ENCODE measurements around the gene SIPA1L3. TPM values are rescaled to one million over a fixed set of nuclear protein-coding genes. Genes with fewer than 3 reads are reported as not detected.
A peak's percentile ranks its signal among the peaks of the same experiment; 100 is the strongest.

SIPA1L3 gene
- total RNA-seq, 2 experiments from 2014 or later: 10.5 to 18.3 TPM

- DNase-seq: no peak
- POLR2A ChIA-PET: no interaction called here
- CTCF ChIA-PET: no interaction called here
- Mint-ChIP-seq H3K4me1 (peaks cover 10% of the 10 kb centered on the region), H3K27ac (no peak overlapping the region), H3K9me3 (ENCODE audit: low read depth) (no peaks in the 10 kb centered on the region), H3K36me3 (ENCODE audit: low read depth) (no peaks in the 10 kb centered on the region), H3K4me3 (no peak overlapping the region), H3K27me3 (no peaks in the 10 kb centered on the region)
- ATAC-seq: no peak
- intact Hi-C loops (cut with DNase I, micrococcal nuclease): no loop called here
Observed at GRCh38 chr19:37991176-37991835, 84.3 kb downstream of the SIPA1L3 start.

- POLR2A ChIA-PET: no interaction called here
- Mint-ChIP-seq H3K9me3 (ENCODE audit: low read depth) (no peaks in the 10 kb centered on the region), H3K36me3 (ENCODE audit: low read depth) (no peaks in the 10 kb centered on the region), H3K27me3 (no peaks in the 10 kb centered on the region), H3K27ac (no peak overlapping the region), H3K4me1 (peaks cover 6% of the 10 kb centered on the region), H3K4me3 (no peak overlapping the region)
- ATAC-seq: no peak
- intact Hi-C loops (cut with DNase I, micrococcal nuclease): no loop called here
- CTCF ChIA-PET: no interaction called here
- DNase-seq: no peak
Observed at GRCh38 chr19:37991841-37992248, 84.8 kb downstream of the SIPA1L3 start.

GRCh38 chr19:37992761-37993160 is 85.8 kb downstream of the SIPA1L3 start:
- H3K36me3 Mint-ChIP-seq (ENCODE audit: low read depth): no peaks in the 10 kb centered on the region
- H3K4me1 Mint-ChIP-seq: peaks cover 6% of the 10 kb centered on the region
- ChIA-PET CTCF (no interaction called here), POLR2A (no interaction called here)
- intact Hi-C loops (cut with DNase I, micrococcal nuclease): no loop called here
- H3K27ac Mint-ChIP-seq: no peak overlapping the region
- ATAC-seq (no peak), DNase-seq (no peak)
- no peak overlapping the region for H3K4me3 Mint-ChIP-seq
- no peaks in the 10 kb centered on the region for H3K9me3 Mint-ChIP-seq (ENCODE audit: low read depth)
- H3K27me3 Mint-ChIP-seq: no peaks in the 10 kb centered on the region

DNA sequence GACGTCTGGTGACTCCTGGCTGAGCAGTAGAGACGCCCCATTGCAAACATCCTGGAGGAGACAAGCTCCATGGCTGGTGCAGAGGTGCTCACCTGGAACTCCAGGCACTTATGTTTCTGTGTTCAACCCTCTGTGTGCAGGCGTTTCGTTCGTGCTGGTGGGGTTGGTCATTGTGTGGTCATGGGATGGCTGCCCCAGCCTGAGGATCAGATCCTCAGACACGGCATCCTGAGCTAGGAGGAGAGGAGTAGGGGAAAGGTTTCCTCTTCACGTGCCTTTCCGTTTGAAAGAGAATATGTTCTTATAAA is 87.8 kb downstream of the SIPA1L3 start:
- CTCF ChIA-PET: no interaction called here
- DNase-seq (no peak), ATAC-seq (no peak)
- H3K4me3 Mint-ChIP-seq: no peak overlapping the region
- peaks cover 11% of the 10 kb centered on the region for H3K4me1 Mint-ChIP-seq
- H3K27me3 Mint-ChIP-seq: no peaks in the 10 kb centered on the region
- H3K36me3 Mint-ChIP-seq (ENCODE audit: low read depth): no peaks in the 10 kb centered on the region
- POLR2A ChIA-PET: no interaction called here
- no peaks in the 10 kb centered on the region for H3K9me3 Mint-ChIP-seq (ENCODE audit: low read depth)
- H3K27ac Mint-ChIP-seq: no peak overlapping the region
- intact Hi-C loops (cut with DNase I, micrococcal nuclease): no loop called here

- no peak overlapping the region for H3K4me3 Mint-ChIP-seq
- DNase-seq (no peak), ATAC-seq (no peak)
- no peaks in the 10 kb centered on the region for H3K27me3 Mint-ChIP-seq
- H3K27ac Mint-ChIP-seq: no peak overlapping the region
- intact Hi-C loops (cut with DNase I, micrococcal nuclease): no loop called here
- H3K36me3 Mint-ChIP-seq (ENCODE audit: low read depth): no peaks in the 10 kb centered on the region
- peaks cover 11% of the 10 kb centered on the region for H3K4me1 Mint-ChIP-seq
- CTCF ChIA-PET: no interaction called here
- POLR2A ChIA-PET: no interaction called here
- no peaks in the 10 kb centered on the region for H3K9me3 Mint-ChIP-seq (ENCODE audit: low read depth)
Observed at GRCh38 chr19:37995346-37995745, 88.3 kb downstream of the SIPA1L3 start.

DNA sequence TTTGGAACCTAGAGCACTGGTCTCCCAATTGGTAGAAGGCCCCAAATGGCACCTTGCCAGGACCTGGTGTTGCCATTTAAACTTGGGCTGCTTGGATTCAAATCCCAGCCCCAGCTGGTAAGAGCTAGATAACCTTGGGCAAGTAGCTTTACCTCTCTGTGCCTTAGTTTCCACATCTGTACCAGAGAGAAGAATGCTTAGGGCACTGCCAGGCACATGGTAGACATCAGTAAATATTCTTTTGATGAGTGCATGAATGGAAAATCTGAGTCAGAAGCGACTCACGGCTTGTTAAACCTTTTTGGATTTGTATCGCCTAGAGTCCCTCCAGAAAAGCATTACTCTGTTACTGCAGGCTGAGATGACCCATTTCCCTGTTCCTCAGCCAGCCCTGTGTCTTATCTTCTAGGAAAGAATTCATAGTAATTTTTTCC is 90.9 kb downstream of the SIPA1L3 start:
- intact Hi-C loops (cut with DNase I, micrococcal nuclease): no loop called here
- Mint-ChIP-seq H3K36me3 (ENCODE audit: low read depth) (no peaks in the 10 kb centered on the region), H3K4me3 (no peak overlapping the region), H3K4me1 (peaks cover 16% of the 10 kb centered on the region), H3K9me3 (ENCODE audit: low read depth) (no peaks in the 10 kb centered on the region), H3K27ac (no peak overlapping the region), H3K27me3 (no peaks in the 10 kb centered on the region)
- peak; percentile 61 for DNase-seq
- ChIA-PET POLR2A (interaction anchor here (0.6 kb wide), 1 partner anchor 1022 kb away, joined by 6 read pairs; no protein-coding TSS in a partner anchor), CTCF (interaction anchor here (1.0 kb wide), 1 partner anchor 62 kb away, joined by 3 read pairs; no protein-coding TSS in a partner anchor)
- ATAC-seq: peak; percentile 78

- CTCF ChIA-PET: no interaction called here
- H3K27ac Mint-ChIP-seq: no peak overlapping the region
- intact Hi-C loops (cut with DNase I, micrococcal nuclease): no loop called here
- H3K27me3 Mint-ChIP-seq: no peaks in the 10 kb centered on the region
- H3K4me3 Mint-ChIP-seq: no peak overlapping the region
- DNase-seq (no peak), ATAC-seq (no peak)
- POLR2A ChIA-PET: no interaction called here
- H3K36me3 Mint-ChIP-seq (ENCODE audit: low read depth): no peaks in the 10 kb centered on the region
- no peaks in the 10 kb centered on the region for H3K9me3 Mint-ChIP-seq (ENCODE audit: low read depth)
- H3K4me1 Mint-ChIP-seq: peaks cover 16% of the 10 kb centered on the region
Observed at GRCh38 chr19:37998801-37999308, 91.8 kb downstream of the SIPA1L3 start.

DNA sequence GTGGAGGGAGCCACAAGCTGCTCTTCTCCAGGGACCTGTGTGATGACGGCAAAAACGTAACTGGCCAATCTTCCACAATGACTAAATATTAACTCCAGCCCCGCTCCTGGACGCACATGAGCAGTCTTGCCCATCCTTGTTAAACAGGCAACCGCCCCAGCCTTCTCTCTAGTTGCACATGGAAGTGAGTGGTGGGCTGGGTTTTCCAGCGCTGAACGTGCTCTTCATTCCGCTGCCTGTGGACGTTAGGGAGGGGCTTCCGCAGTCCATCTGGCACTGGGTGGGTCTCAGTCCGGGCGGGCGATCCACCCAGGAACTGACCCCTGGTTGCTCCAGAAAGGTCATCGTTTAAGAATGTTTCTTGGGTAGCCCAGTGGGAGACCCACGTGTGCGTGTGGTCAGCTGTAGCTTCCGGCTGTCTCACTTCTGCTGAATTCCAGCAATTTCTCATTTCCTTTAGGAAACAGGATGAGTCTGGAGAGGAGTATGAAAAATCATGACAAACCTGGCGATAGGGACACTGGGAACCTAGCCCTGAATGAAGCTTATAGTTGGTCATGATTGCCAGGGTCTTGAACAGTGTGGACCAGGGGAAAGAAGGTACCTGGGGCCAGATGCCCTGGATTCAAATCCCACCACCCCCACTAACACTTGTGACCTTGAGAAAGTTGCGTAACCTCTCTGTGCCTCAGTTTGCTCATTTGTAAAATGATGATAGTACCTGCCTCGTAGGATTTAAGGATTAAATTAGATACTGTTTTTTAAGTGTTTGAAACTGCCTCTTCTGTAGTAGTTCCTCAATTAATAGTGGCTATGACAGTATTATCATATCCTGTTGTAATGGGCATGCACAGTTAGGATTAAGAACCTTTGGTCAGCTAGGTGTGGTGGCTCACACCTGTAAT is 92.6 kb downstream of the SIPA1L3 start:
- POLR2A ChIA-PET: no interaction called here
- peaks cover 16% of the 10 kb centered on the region for H3K4me1 Mint-ChIP-seq
- H3K27me3 Mint-ChIP-seq: no peaks in the 10 kb centered on the region
- H3K36me3 Mint-ChIP-seq (ENCODE audit: low read depth): no peaks in the 10 kb centered on the region
- H3K9me3 Mint-ChIP-seq (ENCODE audit: low read depth): no peaks in the 10 kb centered on the region
- CTCF ChIA-PET: interaction anchor here (1.8 kb wide), 1 partner anchor 67 kb away, joined by 4 read pairs; no protein-coding TSS in a partner anchor
- H3K4me3 Mint-ChIP-seq: no peak overlapping the region
- ATAC-seq (no peak), DNase-seq (no peak)
- intact Hi-C loops (cut with DNase I, micrococcal nuclease): loop anchor here (5.0 kb wide), 3 partner anchors 48 to 213 kb away; partner anchors contain the start of genes SIPA1L3 (in 1 of the 2) and WDR87 (in 1 of the 2)
- H3K27ac Mint-ChIP-seq: no peak overlapping the region

DNA sequence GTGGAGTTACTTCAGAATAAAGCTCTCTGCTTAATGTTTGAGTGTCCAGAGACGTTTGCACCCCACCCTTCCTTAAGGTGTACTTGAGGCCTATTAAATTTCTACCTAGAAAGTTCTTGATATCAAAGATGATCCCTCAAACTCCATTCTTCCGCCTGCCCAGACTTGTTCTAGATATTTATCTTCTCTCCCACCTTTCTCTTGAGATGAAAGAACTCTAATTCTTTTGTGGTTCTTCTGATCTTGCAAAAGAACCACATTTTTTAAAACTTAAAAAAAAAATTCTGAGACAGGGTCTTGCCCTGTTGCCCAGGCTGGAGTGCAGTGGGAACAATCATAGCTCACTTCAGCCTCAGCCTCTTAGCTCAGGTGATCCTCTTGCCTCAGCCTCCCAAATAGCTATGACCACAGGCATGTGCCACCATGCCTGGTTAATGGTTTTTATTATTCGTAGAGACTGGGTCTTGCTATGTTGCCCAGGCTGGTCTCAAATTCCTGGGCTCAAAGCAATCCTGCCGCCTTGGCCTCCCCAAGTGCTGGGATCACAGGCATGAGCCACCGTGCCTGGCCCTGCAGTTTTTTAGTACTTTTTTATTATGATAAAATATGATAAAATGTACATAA is 94.3 kb downstream of the SIPA1L3 start:
- H3K9me3 Mint-ChIP-seq (ENCODE audit: low read depth): no peaks in the 10 kb centered on the region
- H3K4me1 Mint-ChIP-seq: peaks cover 17% of the 10 kb centered on the region
- intact Hi-C loops (cut with DNase I, micrococcal nuclease): loop anchor here (5.0 kb wide), 3 partner anchors 46 to 211 kb away; partner anchors contain the start of genes SIPA1L3 (in 1 of the 2) and WDR87 (in 1 of the 2)
- ATAC-seq (no peak), DNase-seq (no peak)
- H3K27me3 Mint-ChIP-seq: no peaks in the 10 kb centered on the region
- no peak overlapping the region for H3K4me3 Mint-ChIP-seq
- H3K36me3 Mint-ChIP-seq (ENCODE audit: low read depth): no peaks in the 10 kb centered on the region
- ChIA-PET CTCF (interaction anchor here (1.3 to 1.8 kb wide), 2 partner anchors 9 to 69 kb away, joined by 4 read pairs; no protein-coding TSS in a partner anchor), POLR2A (no interaction called here)
- no peak overlapping the region for H3K27ac Mint-ChIP-seq

- DNase-seq: peak; percentile 74
Observed at GRCh38 chr19:38003438-38004185, 96.6 kb downstream of the SIPA1L3 start.

GRCh38 chr19:38004186-38004520 is 97.1 kb downstream of the SIPA1L3 start:
- no peak overlapping the region for H3K4me3 Mint-ChIP-seq
- H3K4me1 Mint-ChIP-seq: peaks cover 7% of the 10 kb centered on the region
- ChIA-PET CTCF (interaction anchor here (0.9 to 1.8 kb wide), 2 partner anchors 97 to 102 kb away, joined by 3 to 10 read pairs; partner anchors contain the start of gene SIPA1L3), POLR2A (no interaction called here)
- intact Hi-C loops (cut with DNase I, micrococcal nuclease): loop anchor here (5.0 kb wide), 3 partner anchors 43 to 208 kb away; partner anchors contain the start of genes SIPA1L3 (in 1 of the 2) and WDR87 (in 1 of the 2)
- no peaks in the 10 kb centered on the region for H3K27me3 Mint-ChIP-seq
- ATAC-seq (peak; percentile 20), DNase-seq (no peak)
- no peaks in the 10 kb centered on the region for H3K36me3 Mint-ChIP-seq (ENCODE audit: low read depth)
- H3K9me3 Mint-ChIP-seq (ENCODE audit: low read depth): no peaks in the 10 kb centered on the region
- no peak overlapping the region for H3K27ac Mint-ChIP-seq

More at GRCh38 chr19:38003438-38004185, 96.6 kb downstream of the SIPA1L3 start:
- POLR2A ChIA-PET: interaction anchor here (0.6 kb wide), 1 partner anchor 56 kb away, joined by 3 read pairs; no protein-coding TSS in a partner anchor
- CTCF ChIA-PET: interaction anchor here (0.7 to 1.8 kb wide), 5 partner anchors 9 to 357 kb away, joined by 3 to 10 read pairs (median 4); partner anchors contain the start of gene SIPA1L3
- Mint-ChIP-seq H3K27ac (no peak overlapping the region), H3K4me1 (peaks cover 9% of the 10 kb centered on the region), H3K9me3 (ENCODE audit: low read depth) (no peaks in the 10 kb centered on the region), H3K27me3 (no peaks in the 10 kb centered on the region), H3K4me3 (no peak overlapping the region), H3K36me3 (ENCODE audit: low read depth) (no peaks in the 10 kb centered on the region)
- intact Hi-C loops (cut with DNase I, micrococcal nuclease): loop anchor here (1.0 to 5.0 kb wide), 6 partner anchors 44 to 209 kb away; partner anchors contain the start of genes SIPA1L3 (in 2 of the 2) and WDR87 (in 2 of the 2)
- peak; percentile 76 for ATAC-seq

Measured in activated CD4-positive, alpha-beta T cell treated with anti-CD3 and anti-CD28 coated beads for 36 hours (primary cell).